Measurements from ENCODE around the gene REL. TPM values are rescaled to one million over a fixed set of nuclear protein-coding genes. Genes with fewer than 3 reads are reported as not detected.
"Not testable (repeated sequence)": the region's sequence is repeated elsewhere in the genome, so short reads cannot be mapped to it uniquely, and the experiment has no call there.

The REL gene
- total and polyA plus RNA-seq, 2 of the 13 experiments (the other 11 are each of a cell fraction or from before 2014, with no cell fraction given) = 3.7 to 7.0 TPM

- FAIRE-seq (no peak), ATAC-seq (no peak; the same call in 2 of the 3 replicates), DNase-seq (ENCODE audit: low spot score) (no peak)
- ChIA-PET CTCF (ENCODE audit: low intra/inter-chr PET ratio, low total read pairs) (no interaction called here), POLR2A (no interaction called here)
- TF ChIP-seq SIN3B (IDR thresholded peaks at IDR 0.05; ENCODE audit: low read length) (no peak), ATAD3A (CRISPR knock-in tag; IDR thresholded peaks at IDR 0.05) (no peak), ZNF33B (CRISPR knock-in tag; IDR thresholded peaks at IDR 0.05) (no peak)
- WGBS (ENCODE audit: low lambda C conversion rate) = 40% methylated on average over 5 of the region's 5 CpGs
- Histone ChIP-seq H3K27ac (ENCODE audit: extremely low read length, insufficient read depth, low read length) (no peak overlapping the region), H4K20me1 (ENCODE audit: insufficient read depth, low read length) (no peaks in the 10 kb centered on the region), H3K9ac (ENCODE audit: insufficient read depth, low read depth, low read length) (no peak overlapping the region), H3K4me2 (ENCODE audit: low read depth, low read length) (no peak overlapping the region), H3K9me3 (ENCODE audit: low read length) (no peaks in the 10 kb centered on the region), H2AFZ (ENCODE audit: low read length) (no peak overlapping the region), H3K4me3 (replicated peaks in 1 of 3; ENCODE audit: insufficient read depth in 1 of 3, low read depth in 2 of 3, low read length in 3 of 3) (no peak overlapping the region), H3K4me1 (ENCODE audit: insufficient read depth, low read length) (peaks cover 16% of the 10 kb centered on the region), H3K79me2 (ENCODE audit: insufficient read depth, low read length) (no peaks in the 10 kb centered on the region), H3K36me3 (replicated peaks in 1 of 2; ENCODE audit: control insufficient read depth in 1 of 2, insufficient read depth in 2 of 2, low read length in 2 of 2) (no peaks in the 10 kb centered on the region), H3K27me3 (ENCODE audit: control insufficient read depth in 1 of 2, insufficient read depth in 2 of 2, low read length in 2 of 2) (no peaks in the 10 kb centered on the region; a peak in 2 of 5 replicates)
- BruUV-seq (replicated peaks) = no TSS peak
- intact Hi-C loops (cut with micrococcal nuclease; ENCODE audit: unreplicated experiment) = no loop called here
- in situ Hi-C loops (cut with HindIII; ENCODE audit: extremely low pct_ligation_motif_present, low pct_unique_long_range_greater_than_20kb) = no loop called here
Observed at GRCh38 chr2:60861736-60862135, 19.6 kb upstream of the REL start.

DNA sequence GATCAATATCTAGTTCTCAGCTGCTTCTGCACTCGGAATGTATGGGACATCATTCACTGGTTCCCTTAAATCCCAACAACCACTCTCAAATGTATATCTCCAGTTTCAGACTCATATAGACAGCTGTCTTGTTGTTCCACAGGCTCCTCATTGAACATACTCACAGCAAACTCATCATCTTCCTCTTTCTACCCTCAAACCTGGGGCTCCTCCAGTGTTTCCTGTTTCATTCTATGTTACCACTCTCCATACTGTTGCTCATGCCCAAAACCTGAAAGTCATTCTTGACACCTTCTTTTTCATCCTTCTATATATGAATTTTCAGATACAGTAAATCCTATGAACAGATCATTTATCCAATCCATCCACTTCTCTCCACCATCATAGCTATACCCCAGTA is 18.7 kb upstream of the REL start:
- Histone ChIP-seq H3K27me3 (ENCODE audit: control insufficient read depth in 1 of 2, insufficient read depth in 2 of 2, low read length in 2 of 2) (no peaks in the 10 kb centered on the region; a peak in 2 of 5 replicates), H3K36me3 (replicated peaks in 1 of 2; ENCODE audit: control insufficient read depth in 1 of 2, insufficient read depth in 2 of 2, low read length in 2 of 2) (no peaks in the 10 kb centered on the region), H2AFZ (ENCODE audit: low read length) (no peak overlapping the region), H3K4me2 (ENCODE audit: low read depth, low read length) (no peak overlapping the region), H3K9ac (ENCODE audit: insufficient read depth, low read depth, low read length) (no peak overlapping the region), H3K79me2 (ENCODE audit: insufficient read depth, low read length) (no peaks in the 10 kb centered on the region), H3K27ac (ENCODE audit: extremely low read length, insufficient read depth, low read length) (no peak overlapping the region), H3K9me3 (ENCODE audit: low read length) (no peaks in the 10 kb centered on the region), H4K20me1 (ENCODE audit: insufficient read depth, low read length) (no peaks in the 10 kb centered on the region), H3K4me1 (ENCODE audit: insufficient read depth, low read length) (peaks cover 16% of the 10 kb centered on the region), H3K4me3 (replicated peaks in 1 of 3; ENCODE audit: insufficient read depth in 1 of 3, low read depth in 2 of 3, low read length in 3 of 3) (no peak overlapping the region)
- no TSS peak for BruUV-seq (replicated peaks)
- 22% methylated on average over 1 of the region's 1 CpG for WGBS (ENCODE audit: low lambda C conversion rate)
- TF ChIP-seq, protein P1, sequence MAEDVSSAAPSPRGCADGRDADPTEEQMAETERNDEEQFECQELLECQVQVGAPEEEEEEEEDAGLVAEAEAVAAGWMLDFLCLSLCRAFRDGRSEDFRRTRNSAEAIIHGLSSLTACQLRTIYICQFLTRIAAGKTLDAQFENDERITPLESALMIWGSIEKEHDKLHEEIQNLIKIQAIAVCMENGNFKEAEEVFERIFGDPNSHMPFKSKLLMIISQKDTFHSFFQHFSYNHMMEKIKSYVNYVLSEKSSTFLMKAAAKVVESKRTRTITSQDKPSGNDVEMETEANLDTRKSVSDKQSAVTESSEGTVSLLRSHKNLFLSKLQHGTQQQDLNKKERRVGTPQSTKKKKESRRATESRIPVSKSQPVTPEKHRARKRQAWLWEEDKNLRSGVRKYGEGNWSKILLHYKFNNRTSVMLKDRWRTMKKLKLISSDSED (CRISPR knock-in tag; IDR thresholded peaks at IDR 0.05) = no peak
- TF ChIP-seq DPF2 (CRISPR knock-in tag; IDR thresholded peaks at IDR 0.05; ENCODE audit: borderline replicate concordance, low read depth) (no peak), SMC3 (IDR thresholded peaks at IDR 0.05; ENCODE audit: low read length) (no peak), KLF6 (CRISPR knock-in tag; IDR thresholded peaks at IDR 0.05) (no peak), TSC22D2 (CRISPR knock-in tag; IDR thresholded peaks at IDR 0.05; ENCODE audit: borderline replicate concordance) (no peak)
- TF ChIP-seq, protein P2, sequence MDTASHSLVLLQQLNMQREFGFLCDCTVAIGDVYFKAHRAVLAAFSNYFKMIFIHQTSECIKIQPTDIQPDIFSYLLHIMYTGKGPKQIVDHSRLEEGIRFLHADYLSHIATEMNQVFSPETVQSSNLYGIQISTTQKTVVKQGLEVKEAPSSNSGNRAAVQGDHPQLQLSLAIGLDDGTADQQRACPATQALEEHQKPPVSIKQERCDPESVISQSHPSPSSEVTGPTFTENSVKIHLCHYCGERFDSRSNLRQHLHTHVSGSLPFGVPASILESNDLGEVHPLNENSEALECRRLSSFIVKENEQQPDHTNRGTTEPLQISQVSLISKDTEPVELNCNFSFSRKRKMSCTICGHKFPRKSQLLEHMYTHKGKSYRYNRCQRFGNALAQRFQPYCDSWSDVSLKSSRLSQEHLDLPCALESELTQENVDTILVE (CRISPR knock-in tag; IDR thresholded peaks at IDR 0.05) = no peak
- intact Hi-C loops (cut with micrococcal nuclease; ENCODE audit: unreplicated experiment) (no loop called here), in situ Hi-C loops (cut with HindIII; ENCODE audit: extremely low pct_ligation_motif_present, low pct_unique_long_range_greater_than_20kb) (no loop called here)
- DNase-seq (ENCODE audit: low spot score) = no peak
- ChIA-PET POLR2A (no interaction called here), CTCF (ENCODE audit: low intra/inter-chr PET ratio, low total read pairs) (no interaction called here)
- FAIRE-seq = no peak
- ATAC-seq = no peak

- BruUV-seq (replicated peaks); H3K4me1 ChIP-seq (ENCODE audit: insufficient read depth, low read length); intact Hi-C loops (cut with micrococcal nuclease; ENCODE audit: unreplicated experiment); H3K9ac ChIP-seq (ENCODE audit: insufficient read depth, low read depth, low read length); H3K9me3 ChIP-seq (ENCODE audit: low read length); H4K20me1 ChIP-seq (ENCODE audit: insufficient read depth, low read length); H3K36me3 ChIP-seq (replicated peaks in 1 of 2; ENCODE audit: control insufficient read depth in 1 of 2, insufficient read depth in 2 of 2, low read length in 2 of 2); in situ Hi-C loops (cut with HindIII; ENCODE audit: extremely low pct_ligation_motif_present, low pct_unique_long_range_greater_than_20kb); H3K4me2 ChIP-seq (ENCODE audit: low read depth, low read length); DNase-seq (ENCODE audit: low spot score); CTCF ChIA-PET (ENCODE audit: low intra/inter-chr PET ratio, low total read pairs); H2AFZ ChIP-seq (ENCODE audit: low read length); H3K27ac ChIP-seq (ENCODE audit: extremely low read length, insufficient read depth, low read length); H3K4me3 ChIP-seq (replicated peaks in 1 of 3; ENCODE audit: insufficient read depth in 1 of 3, low read depth in 2 of 3, low read length in 3 of 3); ATAC-seq; H3K79me2 ChIP-seq (ENCODE audit: insufficient read depth, low read length); FAIRE-seq; H3K27me3 ChIP-seq (ENCODE audit: control insufficient read depth in 1 of 2, insufficient read depth in 2 of 2, low read length in 2 of 2): not testable (repeated sequence)
- POLR2A ChIA-PET = interaction anchor here (0.7 kb wide), 1 partner anchor 121 kb away, joined by 3 read pairs; no protein-coding TSS in a partner anchor
- 7% methylated on average over 3 of the region's 3 CpGs for WGBS (ENCODE audit: low lambda C conversion rate)
Observed at GRCh38 chr2:60865361-60865760, 16.0 kb upstream of the REL start.
